Pulmonary artery endothelial cell (primary cell): ENCODE results near the gene TRIM6. TPM values are rescaled to one million over a fixed set of nuclear protein-coding genes. Genes with fewer than 3 reads are reported as not detected.
"Not testable (repeated sequence)": the region's sequence is repeated elsewhere in the genome, so short reads cannot be mapped to it uniquely, and the experiment has no call there.

Source experiments
- DNase-seq: peaks from one replicate; pipeline ENCODE4 v3.0.0-alpha.2; 2011; ENCODE audit warnings: low read depth, low spot score
- total RNA-seq: library from RNA; depleted of rRNA; stranded (reverse); fragments of >200 nt; gene quantifications from 2 replicates; pipeline ENCODE4 v1.2.3, GENCODE V29; 2014

TRIM6 gene
- total RNA-seq, 1 donor from 2014 or later: 2.0 TPM

DNA sequence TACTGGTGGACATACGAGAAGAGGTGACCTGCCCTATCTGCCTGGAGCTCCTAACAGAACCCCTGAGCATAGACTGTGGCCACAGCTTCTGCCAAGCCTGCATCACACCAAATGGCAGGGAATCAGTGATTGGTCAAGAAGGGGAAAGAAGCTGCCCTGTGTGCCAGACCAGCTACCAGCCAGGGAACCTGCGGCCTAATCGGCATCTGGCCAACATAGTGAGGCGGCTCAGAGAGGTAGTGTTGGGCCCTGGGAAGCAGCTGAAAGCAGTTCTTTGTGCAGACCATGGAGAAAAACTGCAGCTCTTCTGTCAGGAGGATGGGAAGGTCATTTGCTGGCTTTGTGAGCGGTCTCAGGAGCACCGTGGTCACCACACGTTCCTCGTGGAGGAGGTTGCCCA lies 6.9 kb downstream of the TRIM6 start:
- DNase-seq: no peak

DNA sequence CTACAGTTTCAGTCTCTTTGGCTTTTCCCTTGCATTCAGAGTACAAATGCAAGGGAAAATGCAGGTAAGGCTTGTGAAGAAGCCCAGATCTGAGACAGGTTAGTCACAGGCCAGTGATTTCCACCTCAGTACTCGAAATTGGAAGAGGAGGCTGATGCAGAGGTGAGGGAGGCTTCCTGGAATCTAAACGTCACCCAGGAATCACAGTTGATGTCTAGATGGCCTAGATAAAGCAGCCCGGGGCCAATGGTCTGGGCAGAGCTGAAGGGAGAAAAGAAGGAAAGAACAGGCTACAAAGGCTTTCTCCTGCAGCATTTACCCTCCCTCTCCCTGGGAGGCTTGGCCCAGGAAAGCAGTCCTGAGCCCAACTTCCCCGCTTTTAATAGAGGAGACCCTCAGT lies 8.5 kb downstream of the TRIM6 start:
- no peak for DNase-seq

DNA sequence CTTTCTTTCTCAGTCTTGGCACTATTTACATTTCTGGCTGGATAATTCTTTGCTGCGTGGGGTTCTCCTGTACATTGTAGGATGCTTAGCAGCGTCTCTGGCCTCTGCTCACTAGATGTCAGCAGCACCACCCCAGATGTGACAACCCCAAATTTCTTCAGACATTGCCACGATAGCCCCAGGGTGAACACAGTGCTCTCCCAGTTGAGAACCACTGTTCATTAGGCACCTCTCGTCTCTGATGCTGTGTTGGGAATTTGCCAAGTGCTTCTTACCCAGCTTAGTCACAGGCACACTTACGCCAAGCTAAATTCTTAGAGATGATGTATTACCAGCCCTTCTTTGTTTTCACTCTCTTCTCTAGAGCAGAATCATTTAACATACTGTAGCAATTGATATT lies 9.4 kb downstream of the TRIM6 start:
- no peak for DNase-seq

GRCh38 chr11:5608808-5609207 lies 12.4 kb downstream of the TRIM6 start:
- DNase-seq: no peak

DNA sequence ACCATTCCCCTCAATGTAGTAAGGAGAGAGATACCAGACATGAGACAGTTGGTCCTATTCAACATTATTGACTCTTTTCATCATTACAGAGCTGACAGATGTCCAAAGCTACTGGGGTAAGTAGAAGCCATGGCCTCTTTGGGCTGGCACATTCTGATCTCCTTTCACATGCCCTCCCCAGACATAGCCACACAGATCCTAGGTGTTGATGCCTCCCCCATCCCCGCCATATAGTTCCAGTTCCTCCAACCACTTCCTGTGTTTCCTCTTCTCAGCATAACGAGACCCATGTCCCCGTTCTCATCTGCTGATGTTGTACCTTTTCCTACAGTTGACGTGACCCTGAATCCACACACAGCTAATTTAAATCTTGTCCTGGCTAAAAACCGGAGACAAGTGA lies 14.0 kb downstream of the TRIM6 start:
- no peak for DNase-seq

- no peak for DNase-seq
Measured at GRCh38 chr11:5611627-5612026, 15.2 kb downstream of the TRIM6 start.

DNA sequence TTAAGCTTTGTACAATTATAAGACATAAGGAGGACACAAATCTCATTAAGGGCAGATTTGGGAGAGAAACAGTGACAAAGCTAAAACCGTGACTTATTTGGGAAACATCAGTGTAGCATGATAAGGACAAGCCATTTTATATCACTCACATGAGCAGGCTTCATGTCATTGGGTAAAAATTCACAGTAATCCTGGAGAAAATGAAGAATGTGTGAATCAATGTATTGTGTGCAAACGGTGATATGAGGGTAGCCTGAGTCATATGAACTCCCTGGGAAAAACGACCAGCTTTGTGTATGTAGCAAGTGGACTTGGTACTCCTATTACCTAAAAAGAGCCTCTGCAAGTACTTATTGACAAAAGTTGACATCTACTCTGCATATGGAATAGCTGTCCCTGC lies 22.4 kb downstream of the TRIM6 start:
- no peak for DNase-seq

DNA sequence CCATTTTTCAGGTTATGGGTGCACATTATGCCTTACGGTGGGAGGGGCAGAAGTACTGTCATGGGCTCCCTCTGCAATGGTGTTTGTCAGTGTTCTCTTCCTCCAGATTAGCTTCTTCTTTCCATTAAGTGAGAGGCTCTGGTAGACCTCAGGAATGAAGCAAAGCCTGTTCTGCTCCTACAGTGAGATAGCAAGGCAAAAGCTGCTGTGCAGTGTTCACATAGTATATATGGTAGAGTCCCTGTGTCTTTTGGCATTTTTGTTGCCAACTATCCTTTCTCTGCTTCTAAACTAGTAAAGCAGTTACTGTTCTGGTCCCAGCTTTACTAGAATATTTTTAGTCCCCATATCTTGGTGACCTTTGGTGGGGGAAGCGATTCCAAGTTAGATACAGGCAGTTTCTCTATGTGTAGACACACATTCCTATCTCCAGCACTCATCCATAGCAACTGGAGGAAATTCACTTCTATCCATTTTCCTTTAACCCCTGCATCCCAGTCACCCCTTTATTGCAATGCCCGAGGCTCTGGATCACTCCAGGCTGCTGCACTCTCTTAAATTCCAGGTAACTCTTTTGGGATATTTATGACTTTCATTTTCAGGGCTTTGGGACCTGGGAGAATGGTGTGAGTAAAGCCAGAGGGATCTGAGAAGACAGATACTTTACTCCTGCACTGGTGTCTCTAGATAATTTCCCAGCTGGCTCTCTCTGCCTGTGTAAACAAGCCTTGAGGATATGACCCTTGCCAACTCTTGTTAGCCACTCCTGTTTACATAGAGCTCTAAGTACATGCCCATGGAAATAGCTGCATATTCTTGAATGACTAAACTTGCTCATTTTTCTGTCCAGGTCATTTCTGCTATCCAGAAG lies 24.4 kb downstream of the TRIM6 start:
- peak; percentile 86 for DNase-seq

- no peak for DNase-seq
Measured at GRCh38 chr11:5621580-5621979, 25.1 kb downstream of the TRIM6 start.

GRCh38 chr11:5622802-5623201 lies 26.4 kb downstream of the TRIM6 start:
- DNase-seq: no peak

- peak; percentile 57 for DNase-seq
Measured at GRCh38 chr11:5624489-5625279, 28.2 kb downstream of the TRIM6 start, which contains the start of gene TRIM34. Gene TRIM34, plus strand, starts transcription at chr11:5625001. Its CDS starts 7,331 bp downstream, at chr11:5632332.

DNA sequence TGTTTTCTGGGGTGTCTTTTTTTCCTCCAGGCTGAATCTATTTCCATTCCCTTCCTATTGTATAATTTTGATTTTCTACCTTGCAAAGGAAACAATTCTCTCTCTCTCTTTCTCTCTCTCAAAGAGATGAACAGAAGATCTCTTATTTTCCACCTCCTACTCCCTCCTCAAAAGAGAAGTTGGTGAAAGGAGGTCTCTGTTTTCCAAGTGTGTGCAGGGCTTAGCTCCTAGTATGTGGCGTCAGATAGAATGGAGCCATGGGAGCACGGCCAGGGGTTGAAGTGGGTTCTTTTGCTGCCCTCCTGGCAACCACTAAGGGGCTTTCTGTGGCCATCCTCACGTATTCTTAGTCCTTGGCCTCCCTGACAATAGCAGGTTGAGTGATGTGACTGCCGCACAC lies 28.8 kb downstream of the TRIM6 start:
- DNase-seq: no peak

DNA sequence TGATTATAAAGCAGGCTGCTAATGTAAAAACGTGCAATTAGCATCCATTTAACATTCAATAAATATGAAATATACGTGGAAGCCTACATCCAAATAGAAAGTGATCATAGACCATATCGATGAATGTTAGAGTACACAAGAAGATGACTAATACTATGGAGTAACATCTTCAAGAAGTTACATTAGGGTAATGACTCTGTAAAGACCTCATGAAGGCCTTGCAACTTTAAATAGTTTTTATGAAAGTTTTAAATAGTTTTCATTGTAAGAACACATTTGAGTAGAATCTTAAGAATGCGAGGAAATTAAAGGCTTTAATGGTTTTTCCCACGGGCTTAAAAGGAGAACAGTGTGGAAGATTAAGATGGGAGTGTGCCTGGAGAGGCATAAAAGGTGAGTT lies 29.8 kb downstream of the TRIM6 start:
- DNase-seq: no peak

GRCh38 chr11:5631417-5631816 lies 35.0 kb downstream of the TRIM6 start:
- DNase-seq: no peak

- DNase-seq: no peak
Measured at GRCh38 chr11:5631969-5632635, 35.7 kb downstream of the TRIM6 start.

- no peak for DNase-seq
Measured at GRCh38 chr11:5639953-5640352, 43.5 kb downstream of the TRIM6 start.

GRCh38 chr11:5643585-5643984 lies 47.1 kb downstream of the TRIM6 start:
- no peak for DNase-seq

DNA sequence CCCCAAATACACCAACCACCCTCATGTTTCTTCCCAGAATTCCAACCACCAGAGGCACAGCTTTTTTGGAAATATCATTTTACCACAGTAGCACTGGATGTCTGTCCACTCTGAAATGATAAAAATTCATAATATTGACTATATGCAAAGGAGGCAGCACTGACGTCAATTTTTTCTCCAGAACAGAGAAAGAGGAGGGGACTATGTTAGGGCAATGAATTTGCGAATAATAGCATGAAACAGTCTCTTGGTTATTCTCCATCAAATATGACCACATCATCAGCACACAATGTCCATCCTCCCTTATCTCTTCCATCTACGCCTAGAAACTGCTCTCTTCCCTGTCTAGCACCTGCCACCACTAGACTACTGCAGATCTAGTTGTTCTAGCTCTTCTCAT lies 49.7 kb downstream of the TRIM6 start:
- no peak for DNase-seq

- no peak for DNase-seq
Measured at GRCh38 chr11:5655474-5655873, 59.0 kb downstream of the TRIM6 start.

DNA sequence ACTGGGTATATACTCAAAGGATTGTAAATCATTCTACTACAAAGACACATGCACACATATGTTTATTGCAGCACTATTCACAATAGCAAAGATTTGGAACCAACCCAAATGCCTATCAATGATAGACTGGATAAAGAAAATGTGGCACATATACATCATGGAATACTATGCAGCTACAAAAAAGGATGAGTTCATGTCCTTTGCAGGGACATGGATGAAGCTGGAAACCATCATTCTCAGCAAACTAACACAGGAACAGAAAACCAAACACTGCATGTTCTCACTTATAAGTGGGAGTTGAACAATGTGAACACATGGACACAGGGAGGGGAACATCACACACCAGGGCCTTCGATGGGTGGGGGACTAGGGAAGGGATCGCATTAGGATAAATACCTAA lies 60.5 kb downstream of the TRIM6 start:
- not testable (repeated sequence) for DNase-seq

DNA sequence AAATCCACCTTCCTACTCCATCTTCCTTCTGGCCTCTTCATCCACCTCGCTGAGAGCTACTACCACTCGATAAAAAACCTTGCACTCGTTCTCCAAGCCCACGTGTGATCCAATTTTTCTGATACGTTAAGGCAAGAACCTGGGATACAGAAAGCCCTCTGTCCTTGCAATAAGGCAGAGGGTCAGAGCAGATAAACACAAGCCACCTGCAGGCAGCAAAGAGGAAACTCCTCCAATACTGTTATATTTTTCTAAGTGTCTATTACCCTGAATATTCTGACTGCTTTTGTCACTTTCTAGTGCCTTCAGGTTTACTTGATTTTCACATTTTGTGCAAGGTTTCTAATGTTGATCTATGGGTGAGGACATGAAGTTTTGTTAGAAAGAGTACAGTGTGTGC lies 61.9 kb downstream of the TRIM6 start:
- DNase-seq: no peak
